GM23338 (cell line): ENCODE results near the gene OR5C1. TPM values are rescaled to one million over a fixed set of nuclear protein-coding genes. Genes with fewer than 3 reads are reported as not detected.

Experiments
- ATAC-seq: fragments of 200-7000 bp; cut with Tn5 transposase; 3 replicates; pipeline ENCODE4 v1.9.1; 2020
- DNase-seq: peaks from one replicate; pipeline ENCODE4 v3.0.0-alpha.2; 2015; ENCODE audit warnings: low spot score
- H2AFZ ChIP-seq: fragments of 200-600 bp; sonication (generic); 2 replicates; pipeline ENCODE4 v1.8.0; 2016; ENCODE audit warnings: antibody characterized with exemption, mild to moderate bottlenecking, moderate library complexity
- H3F3A ChIP-seq: fragments of 200-600 bp; sonication (generic); replicated peaks from 2 replicates; pipeline ENCODE4 v1.8.0; 2017; ENCODE audit warnings: antibody characterized with exemption, mixed run types, low read depth
- H3K27ac ChIP-seq: fragments of 200-600 bp; sonication (generic); 2 replicates; pipeline ENCODE4 v1.6.1; 2016; ENCODE audit warnings: low read depth
- H3K27me3 ChIP-seq: fragments of 200-600 bp; sonication (generic); 2 replicates; pipeline ENCODE4 v1.8.0; 2016; ENCODE audit warnings: mild to moderate bottlenecking, mixed run types, moderate library complexity; ENCODE audit not compliant: insufficient read depth
- H3K36me3 ChIP-seq: fragments of 200-600 bp; sonication (generic); 2 replicates; pipeline ENCODE4 v1.8.0; 2016; ENCODE audit warnings: mild to moderate bottlenecking; ENCODE audit not compliant: insufficient read depth
- H3K4me1 ChIP-seq: fragments of 200-600 bp; sonication (generic); 2 replicates; pipeline ENCODE4 v1.8.0; 2016; ENCODE audit warnings: mild to moderate bottlenecking, moderate library complexity; ENCODE audit not compliant: insufficient read depth
- H3K4me2 ChIP-seq: fragments of 200-600 bp; sonication (generic); 2 replicates; pipeline ENCODE4 v1.7.1; 2017; ENCODE audit warnings: mixed run types
- H3K4me3 ChIP-seq: fragments of 200-600 bp; sonication (generic); 2 replicates; pipeline ENCODE4 v1.6.1; 2016; ENCODE audit warnings: mixed run types
- H3K79me2 ChIP-seq: fragments of 200-600 bp; sonication (generic); replicated peaks from 2 replicates; pipeline ENCODE4 v1.8.0; 2017; ENCODE audit warnings: mild to moderate bottlenecking; ENCODE audit not compliant: insufficient read depth
- H3K9me2 ChIP-seq: fragments of 200-600 bp; sonication (generic); 2 replicates; pipeline ENCODE4 v1.8.0; 2017; ENCODE audit not compliant: insufficient read depth
- H4K20me1 ChIP-seq: fragments of 200-600 bp; sonication (generic); replicated peaks from 2 replicates; pipeline ENCODE4 v1.8.0; 2017; ENCODE audit warnings: mild to moderate bottlenecking; ENCODE audit not compliant: insufficient read depth
- H3K27ac Mint-ChIP-seq: 2 replicates; pipeline ENCODE4 v1.8.0; 2020; ENCODE audit warnings: inconsistent platforms, mild to moderate bottlenecking, moderate library complexity, mixed read lengths
- H3K27me3 Mint-ChIP-seq: 3 replicates; pipeline ENCODE4 v1.8.0; 2022; ENCODE audit warnings: low read depth, mild to moderate bottlenecking, moderate library complexity, mixed read lengths, inconsistent platforms; ENCODE audit not compliant: insufficient read depth, poor library complexity
- H3K36me3 Mint-ChIP-seq: 3 replicates; pipeline ENCODE4 v1.8.0; 2021; ENCODE audit warnings: low read depth, mild to moderate bottlenecking, inconsistent platforms, moderate library complexity, mixed read lengths
- H3K4me1 Mint-ChIP-seq: 3 replicates; pipeline ENCODE4 v1.8.0; 2020; ENCODE audit warnings: mild to moderate bottlenecking, inconsistent platforms, mixed read lengths
- H3K4me3 Mint-ChIP-seq: 3 replicates; pipeline ENCODE4 v1.8.0; 2021; ENCODE audit warnings: moderate library complexity, mild to moderate bottlenecking, inconsistent platforms, mixed read lengths
- H3K9me3 Mint-ChIP-seq: 3 replicates; pipeline ENCODE4 v1.8.0; 2020; ENCODE audit warnings: moderate library complexity, mild to moderate bottlenecking, inconsistent platforms, mixed read lengths
- CREB1 ChIP-seq: fragments of 250-450 bp; sonication (Bioruptor Pico); IDR thresholded peaks from 2 replicates; pipeline ENCODE4 v1.5.0; 2020; ENCODE audit warnings: low read depth, mild to moderate bottlenecking, moderate library complexity
- EZH2 ChIP-seq: fragments of 200-600 bp; sonication (generic); IDR thresholded peaks from one replicate; pipeline ENCODE4 v1.8.0; 2017; ENCODE audit warnings: antibody characterized with exemption, mild to moderate bottlenecking, low read depth; ENCODE audit not compliant: unreplicated experiment
- EZH2phosphoT487 ChIP-seq: fragments of 200-600 bp; sonication (generic); IDR thresholded peaks from one replicate; pipeline ENCODE4 v1.8.1; 2018; ENCODE audit warnings: antibody characterized with exemption; ENCODE audit not compliant: unreplicated experiment
- JUNB ChIP-seq: IDR thresholded peaks from one replicate; pipeline ENCODE4 v1.6.1; 2016; ENCODE audit warnings: antibody characterized with exemption; ENCODE audit not compliant: unreplicated experiment
- NANOG ChIP-seq: IDR thresholded peaks from 2 replicates; pipeline ENCODE4 v1.6.1; 2016; ENCODE audit warnings: antibody characterized with exemption, borderline replicate concordance
- POLR2AphosphoS5 ChIP-seq: IDR thresholded peaks from 2 replicates; pipeline ENCODE4 v1.6.1; 2016; ENCODE audit warnings: antibody characterized with exemption, low read depth
- STAT1 ChIP-seq: IDR thresholded peaks from one replicate; pipeline ENCODE4 v1.6.1; 2016; ENCODE audit warnings: antibody characterized with exemption; ENCODE audit not compliant: unreplicated experiment
- ZNF114 ChIP-seq: fragments of 250-450 bp; sonication (Bioruptor Pico); IDR thresholded peaks from 2 replicates; pipeline ENCODE4 v1.5.0; 2020; ENCODE audit warnings: mild to moderate bottlenecking, moderate library complexity
- ZNF331 ChIP-seq: fragments of 250-450 bp; sonication (Bioruptor Pico); IDR thresholded peaks from 2 replicates; pipeline ENCODE4 v1.5.0; 2020; ENCODE audit warnings: low read depth, mild to moderate bottlenecking, moderate library complexity
- polyA plus RNA-seq: library from polyadenylated mRNA; unstranded; fragments of >200 nt; fragmentation: Nextera tagmentation; extraction: Ambion mirVana; gene quantifications from 2 replicates; pipeline ENCODE4 v1.2.1, GENCODE V29; 2016
- total RNA-seq: library from RNA; depleted of rRNA; stranded (reverse); fragments of >200 nt; shearing (Covaris generic); gene quantifications from 2 replicates; pipeline ENCODE4 v1.2.3, GENCODE V29; 2014
- TF ChIP-seq, protein P1 (sequence below): IDR thresholded peaks from one replicate; pipeline ENCODE4 v1.6.1; 2018; ENCODE audit warnings: antibody characterized with exemption; ENCODE audit not compliant: unreplicated experiment
- TF ChIP-seq, protein P2 (sequence below), 2 experiments: fragments of 200-600 bp in 1 of 2; sonication (generic) in 1 of 2; conservative IDR thresholded peaks; 2 replicates each; pipeline versions ENCODE4 v1.5.1 to v1.6.1; 2016 to 2017; ENCODE audit warnings: antibody characterized with exemption in 2 of 2, low read depth in 2 of 2, mild to moderate bottlenecking in 2 of 2, moderate library complexity in 1 of 2
- TF ChIP-seq, protein P3 (sequence below): fragments of 250-450 bp; sonication (Bioruptor Pico); IDR thresholded peaks from 2 replicates; pipeline ENCODE4 v1.5.0; 2020; ENCODE audit warnings: mild to moderate bottlenecking, moderate library complexity

The OR5C1 gene
- total and polyA plus RNA-seq, 2 experiments from 2014 or later = not detected

DNA sequence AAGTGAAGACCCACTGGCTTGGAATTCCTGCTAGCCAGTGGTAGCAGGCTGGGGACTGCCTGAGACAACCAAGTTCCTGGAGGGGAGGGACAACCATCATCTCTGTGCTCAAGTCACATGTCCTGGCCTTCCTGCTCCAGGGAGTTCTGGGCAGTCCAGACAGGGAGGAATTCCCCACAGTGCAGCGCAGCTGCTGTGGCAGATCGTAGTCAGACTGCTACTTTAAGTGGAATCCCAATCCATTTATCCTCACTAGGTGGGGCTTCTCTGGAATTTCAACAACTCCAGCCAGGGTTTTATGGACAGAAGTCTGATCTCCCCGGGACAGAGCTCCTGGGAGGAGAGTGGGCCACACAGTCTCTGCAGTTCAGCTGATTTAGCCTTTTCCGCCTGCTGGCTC is 20.9 kb upstream of the OR5C1 start (continued):
- TF ChIP-seq POLR2AphosphoS5 (no peak), STAT1 (no peak), EZH2 (no peak), ZNF331 (CRISPR knock-in tag) (no peak), NANOG (no peak), CREB1 (CRISPR knock-in tag) (no peak), EZH2phosphoT487 (no peak)
- TF ChIP-seq, protein P1, sequence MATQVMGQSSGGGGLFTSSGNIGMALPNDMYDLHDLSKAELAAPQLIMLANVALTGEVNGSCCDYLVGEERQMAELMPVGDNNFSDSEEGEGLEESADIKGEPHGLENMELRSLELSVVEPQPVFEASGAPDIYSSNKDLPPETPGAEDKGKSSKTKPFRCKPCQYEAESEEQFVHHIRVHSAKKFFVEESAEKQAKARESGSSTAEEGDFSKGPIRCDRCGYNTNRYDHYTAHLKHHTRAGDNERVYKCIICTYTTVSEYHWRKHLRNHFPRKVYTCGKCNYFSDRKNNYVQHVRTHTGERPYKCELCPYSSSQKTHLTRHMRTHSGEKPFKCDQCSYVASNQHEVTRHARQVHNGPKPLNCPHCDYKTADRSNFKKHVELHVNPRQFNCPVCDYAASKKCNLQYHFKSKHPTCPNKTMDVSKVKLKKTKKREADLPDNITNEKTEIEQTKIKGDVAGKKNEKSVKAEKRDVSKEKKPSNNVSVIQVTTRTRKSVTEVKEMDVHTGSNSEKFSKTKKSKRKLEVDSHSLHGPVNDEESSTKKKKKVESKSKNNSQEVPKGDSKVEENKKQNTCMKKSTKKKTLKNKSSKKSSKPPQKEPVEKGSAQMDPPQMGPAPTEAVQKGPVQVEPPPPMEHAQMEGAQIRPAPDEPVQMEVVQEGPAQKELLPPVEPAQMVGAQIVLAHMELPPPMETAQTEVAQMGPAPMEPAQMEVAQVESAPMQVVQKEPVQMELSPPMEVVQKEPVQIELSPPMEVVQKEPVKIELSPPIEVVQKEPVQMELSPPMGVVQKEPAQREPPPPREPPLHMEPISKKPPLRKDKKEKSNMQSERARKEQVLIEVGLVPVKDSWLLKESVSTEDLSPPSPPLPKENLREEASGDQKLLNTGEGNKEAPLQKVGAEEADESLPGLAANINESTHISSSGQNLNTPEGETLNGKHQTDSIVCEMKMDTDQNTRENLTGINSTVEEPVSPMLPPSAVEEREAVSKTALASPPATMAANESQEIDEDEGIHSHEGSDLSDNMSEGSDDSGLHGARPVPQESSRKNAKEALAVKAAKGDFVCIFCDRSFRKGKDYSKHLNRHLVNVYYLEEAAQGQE = no peak
- TF ChIP-seq, protein P2, sequence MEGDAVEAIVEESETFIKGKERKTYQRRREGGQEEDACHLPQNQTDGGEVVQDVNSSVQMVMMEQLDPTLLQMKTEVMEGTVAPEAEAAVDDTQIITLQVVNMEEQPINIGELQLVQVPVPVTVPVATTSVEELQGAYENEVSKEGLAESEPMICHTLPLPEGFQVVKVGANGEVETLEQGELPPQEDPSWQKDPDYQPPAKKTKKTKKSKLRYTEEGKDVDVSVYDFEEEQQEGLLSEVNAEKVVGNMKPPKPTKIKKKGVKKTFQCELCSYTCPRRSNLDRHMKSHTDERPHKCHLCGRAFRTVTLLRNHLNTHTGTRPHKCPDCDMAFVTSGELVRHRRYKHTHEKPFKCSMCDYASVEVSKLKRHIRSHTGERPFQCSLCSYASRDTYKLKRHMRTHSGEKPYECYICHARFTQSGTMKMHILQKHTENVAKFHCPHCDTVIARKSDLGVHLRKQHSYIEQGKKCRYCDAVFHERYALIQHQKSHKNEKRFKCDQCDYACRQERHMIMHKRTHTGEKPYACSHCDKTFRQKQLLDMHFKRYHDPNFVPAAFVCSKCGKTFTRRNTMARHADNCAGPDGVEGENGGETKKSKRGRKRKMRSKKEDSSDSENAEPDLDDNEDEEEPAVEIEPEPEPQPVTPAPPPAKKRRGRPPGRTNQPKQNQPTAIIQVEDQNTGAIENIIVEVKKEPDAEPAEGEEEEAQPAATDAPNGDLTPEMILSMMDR (conservative IDR thresholded peaks at IDR 0.05; ENCODE audit: low read depth in 2 of 2) = no peak

DNA sequence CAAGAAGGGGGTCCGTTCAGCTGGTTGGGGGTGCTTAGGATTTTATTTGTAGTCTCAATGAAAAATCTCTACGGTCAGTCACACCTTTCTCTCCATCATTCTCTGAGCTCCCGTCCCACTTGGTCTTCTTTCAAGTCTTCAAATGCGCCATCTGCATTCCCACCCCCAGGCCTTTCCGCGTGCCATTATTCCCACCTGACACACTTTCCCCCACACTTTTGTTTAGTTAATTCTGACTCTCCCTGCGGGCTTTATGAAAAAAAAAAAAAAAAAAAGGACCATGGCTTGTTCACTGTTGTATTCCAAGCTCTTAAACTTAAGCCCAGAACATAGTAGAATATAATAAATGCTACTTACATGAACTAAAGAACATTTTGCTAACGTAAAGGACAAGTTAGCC is 11.7 kb upstream of the OR5C1 start:
- Histone ChIP-seq H3K27ac (no peak overlapping the region), H3K27me3 (no peaks in the 10 kb centered on the region), H3K4me3 (no peak overlapping the region), H3K4me2 (no peak overlapping the region), H3K36me3 (no peaks in the 10 kb centered on the region), H3F3A (no peaks in the 10 kb centered on the region), H4K20me1 (no peaks in the 10 kb centered on the region), H3K79me2 (no peaks in the 10 kb centered on the region), H3K9me2 (no peaks in the 10 kb centered on the region), H2AFZ (no peak overlapping the region), H3K4me1 (no peaks in the 10 kb centered on the region)
- Mint-ChIP-seq H3K36me3 (no peaks in the 10 kb centered on the region; the same call in none of the 3 replicates), H3K4me1 (no peaks in the 10 kb centered on the region), H3K4me3 (no peak overlapping the region), H3K9me3 (peaks cover 80% of the 10 kb centered on the region), H3K27ac (no peak overlapping the region), H3K27me3 (no peaks in the 10 kb centered on the region)
- DNase-seq = no peak
- no peak for ATAC-seq
- TF ChIP-seq JUNB = no peak
- TF ChIP-seq STAT1 = no peak
- no peak for TF ChIP-seq ZNF114 (CRISPR knock-in tag)
- TF ChIP-seq, protein P3, sequence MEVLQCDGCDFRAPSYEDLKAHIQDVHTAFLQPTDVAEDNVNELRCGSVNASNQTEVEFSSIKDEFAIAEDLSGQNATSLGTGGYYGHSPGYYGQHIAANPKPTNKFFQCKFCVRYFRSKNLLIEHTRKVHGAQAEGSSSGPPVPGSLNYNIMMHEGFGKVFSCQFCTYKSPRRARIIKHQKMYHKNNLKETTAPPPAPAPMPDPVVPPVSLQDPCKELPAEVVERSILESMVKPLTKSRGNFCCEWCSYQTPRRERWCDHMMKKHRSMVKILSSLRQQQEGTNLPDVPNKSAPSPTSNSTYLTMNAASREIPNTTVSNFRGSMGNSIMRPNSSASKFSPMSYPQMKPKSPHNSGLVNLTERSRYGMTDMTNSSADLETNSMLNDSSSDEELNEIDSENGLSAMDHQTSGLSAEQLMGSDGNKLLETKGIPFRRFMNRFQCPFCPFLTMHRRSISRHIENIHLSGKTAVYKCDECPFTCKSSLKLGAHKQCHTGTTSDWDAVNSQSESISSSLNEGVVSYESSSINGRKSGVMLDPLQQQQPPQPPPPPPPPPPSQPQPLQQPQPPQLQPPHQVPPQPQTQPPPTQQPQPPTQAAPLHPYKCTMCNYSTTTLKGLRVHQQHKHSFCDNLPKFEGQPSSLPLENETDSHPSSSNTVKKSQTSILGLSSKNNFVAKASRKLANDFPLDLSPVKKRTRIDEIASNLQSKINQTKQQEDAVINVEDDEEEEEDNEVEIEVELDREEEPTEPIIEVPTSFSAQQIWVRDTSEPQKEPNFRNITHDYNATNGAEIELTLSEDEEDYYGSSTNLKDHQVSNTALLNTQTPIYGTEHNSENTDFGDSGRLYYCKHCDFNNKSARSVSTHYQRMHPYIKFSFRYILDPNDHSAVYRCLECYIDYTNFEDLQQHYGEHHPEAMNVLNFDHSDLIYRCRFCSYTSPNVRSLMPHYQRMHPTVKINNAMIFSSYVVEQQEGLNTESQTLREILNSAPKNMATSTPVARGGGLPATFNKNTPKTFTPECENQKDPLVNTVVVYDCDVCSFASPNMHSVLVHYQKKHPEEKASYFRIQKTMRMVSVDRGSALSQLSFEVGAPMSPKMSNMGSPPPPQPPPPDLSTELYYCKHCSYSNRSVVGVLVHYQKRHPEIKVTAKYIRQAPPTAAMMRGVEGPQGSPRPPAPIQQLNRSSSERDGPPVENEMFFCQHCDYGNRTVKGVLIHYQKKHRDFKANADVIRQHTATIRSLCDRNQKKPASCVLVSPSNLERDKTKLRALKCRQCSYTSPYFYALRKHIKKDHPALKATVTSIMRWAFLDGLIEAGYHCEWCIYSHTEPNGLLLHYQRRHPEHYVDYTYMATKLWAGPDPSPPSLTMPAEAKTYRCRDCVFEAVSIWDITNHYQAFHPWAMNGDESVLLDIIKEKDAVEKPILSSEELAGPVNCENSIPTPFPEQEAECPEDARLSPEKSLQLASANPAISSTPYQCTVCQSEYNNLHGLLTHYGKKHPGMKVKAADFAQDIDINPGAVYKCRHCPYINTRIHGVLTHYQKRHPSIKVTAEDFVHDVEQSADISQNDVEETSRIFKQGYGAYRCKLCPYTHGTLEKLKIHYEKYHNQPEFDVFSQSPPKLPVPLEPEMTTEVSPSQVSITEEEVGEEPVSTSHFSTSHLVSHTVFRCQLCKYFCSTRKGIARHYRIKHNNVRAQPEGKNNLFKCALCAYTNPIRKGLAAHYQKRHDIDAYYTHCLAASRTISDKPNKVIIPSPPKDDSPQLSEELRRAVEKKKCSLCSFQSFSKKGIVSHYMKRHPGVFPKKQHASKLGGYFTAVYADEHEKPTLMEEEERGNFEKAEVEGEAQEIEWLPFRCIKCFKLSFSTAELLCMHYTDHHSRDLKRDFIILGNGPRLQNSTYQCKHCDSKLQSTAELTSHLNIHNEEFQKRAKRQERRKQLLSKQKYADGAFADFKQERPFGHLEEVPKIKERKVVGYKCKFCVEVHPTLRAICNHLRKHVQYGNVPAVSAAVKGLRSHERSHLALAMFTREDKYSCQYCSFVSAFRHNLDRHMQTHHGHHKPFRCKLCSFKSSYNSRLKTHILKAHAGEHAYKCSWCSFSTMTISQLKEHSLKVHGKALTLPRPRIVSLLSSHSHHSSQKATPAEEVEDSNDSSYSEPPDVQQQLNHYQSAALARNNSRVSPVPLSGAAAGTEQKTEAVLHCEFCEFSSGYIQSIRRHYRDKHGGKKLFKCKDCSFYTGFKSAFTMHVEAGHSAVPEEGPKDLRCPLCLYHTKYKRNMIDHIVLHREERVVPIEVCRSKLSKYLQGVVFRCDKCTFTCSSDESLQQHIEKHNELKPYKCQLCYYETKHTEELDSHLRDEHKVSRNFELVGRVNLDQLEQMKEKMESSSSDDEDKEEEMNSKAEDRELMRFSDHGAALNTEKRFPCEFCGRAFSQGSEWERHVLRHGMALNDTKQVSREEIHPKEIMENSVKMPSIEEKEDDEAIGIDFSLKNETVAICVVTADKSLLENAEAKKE (CRISPR knock-in tag) = no peak
- TF ChIP-seq ZNF331 (CRISPR knock-in tag) = no peak
- TF ChIP-seq EZH2phosphoT487 = no peak
- TF ChIP-seq, protein P2 (conservative IDR thresholded peaks at IDR 0.05; ENCODE audit: low read depth in 2 of 2) = no peak
- TF ChIP-seq CREB1 (CRISPR knock-in tag) = no peak
